Mammary epithelial cell (primary cell): ENCODE measurements around the gene SRPX2.

Experiments used
- CTCF ChIP-seq, 2 donors: IDR thresholded peaks in 1 of 2; conservative IDR thresholded peaks in 1 of 2; 2 replicates each; pipeline ENCODE4 v1.5.1; 2011 to 2012; ENCODE audit warnings: inconsistent platforms in 2 of 2, low read length in 2 of 2, mild to moderate bottlenecking in 2 of 2, control low read depth in 1 of 2, low read depth in 1 of 2; ENCODE audit not compliant: insufficient read depth in 1 of 2; ENCODE audit errors: extremely low read depth in 1 of 2
- EZH2 ChIP-seq: IDR thresholded peaks from 2 replicates; pipeline ENCODE4 v1.6.1; 2012; ENCODE audit warnings: low read length, inconsistent platforms, borderline replicate concordance

DNA sequence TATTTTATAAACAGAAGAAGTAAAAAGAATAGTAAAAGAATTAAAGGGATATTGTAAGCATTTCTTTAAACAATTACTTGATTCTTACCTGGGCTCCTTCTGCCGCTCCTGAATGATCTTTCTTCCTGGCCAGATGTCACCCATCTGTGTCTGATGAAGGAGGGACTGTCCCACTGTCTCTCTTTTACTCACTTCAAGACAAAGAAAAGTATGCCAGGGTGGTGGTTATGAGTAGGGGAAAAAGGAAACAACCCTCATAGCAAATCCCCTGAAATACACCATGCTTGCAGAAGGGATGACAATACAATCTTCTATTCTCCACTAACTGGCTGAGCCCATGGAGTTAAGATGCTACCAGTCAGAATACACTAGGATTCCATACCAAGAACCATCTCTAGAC lies 56.8 kb downstream of the SRPX2 start:
- TF ChIP-seq CTCF (conservative IDR thresholded peaks at IDR 0.05 in 1 of 2, IDR thresholded peaks at IDR 0.05 in 1 of 2; ENCODE audit: extremely low read depth in 1 of 2, insufficient read depth in 1 of 2, low read depth in 1 of 2, low read length in 2 of 2) (no peak), EZH2 (no peak)
